22Rv1 (cell line): Measurements from ENCODE around the gene CNNM4.

Experiments
- ZFX ChIP-seq: fragments of 450-650 bp; IDR thresholded peaks from 2 replicates; pipeline ENCODE4 v1.6.1; 2017; ENCODE audit warnings: antibody characterized with exemption, borderline replicate concordance
- TF ChIP-seq, protein P1 (sequence below): fragments of 450-650 bp; IDR thresholded peaks from 2 replicates; pipeline ENCODE4 v1.5.1; 2017; ENCODE audit warnings: mild to moderate bottlenecking

DNA sequence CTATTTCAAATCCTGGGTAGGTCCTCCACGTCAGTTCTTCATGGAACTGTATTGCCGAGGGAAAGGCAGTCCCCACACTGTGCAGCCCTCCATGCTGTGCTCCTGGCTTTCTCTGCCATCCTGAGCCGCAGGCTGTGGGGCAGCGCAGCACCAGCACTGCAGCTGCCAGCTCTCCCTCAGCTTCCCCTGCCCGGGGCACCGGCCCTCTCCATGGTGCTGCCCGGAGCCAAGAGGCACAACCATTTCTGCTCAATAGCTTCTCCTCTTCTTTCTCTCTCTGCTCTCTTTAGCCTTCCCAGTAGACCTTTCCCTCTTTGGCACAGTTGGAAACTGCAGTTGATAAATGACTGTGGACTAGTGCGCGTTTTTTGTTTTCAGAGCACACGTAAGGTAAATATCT lies 71.0 kb downstream of the CNNM4 start:
- TF ChIP-seq, protein P1, sequence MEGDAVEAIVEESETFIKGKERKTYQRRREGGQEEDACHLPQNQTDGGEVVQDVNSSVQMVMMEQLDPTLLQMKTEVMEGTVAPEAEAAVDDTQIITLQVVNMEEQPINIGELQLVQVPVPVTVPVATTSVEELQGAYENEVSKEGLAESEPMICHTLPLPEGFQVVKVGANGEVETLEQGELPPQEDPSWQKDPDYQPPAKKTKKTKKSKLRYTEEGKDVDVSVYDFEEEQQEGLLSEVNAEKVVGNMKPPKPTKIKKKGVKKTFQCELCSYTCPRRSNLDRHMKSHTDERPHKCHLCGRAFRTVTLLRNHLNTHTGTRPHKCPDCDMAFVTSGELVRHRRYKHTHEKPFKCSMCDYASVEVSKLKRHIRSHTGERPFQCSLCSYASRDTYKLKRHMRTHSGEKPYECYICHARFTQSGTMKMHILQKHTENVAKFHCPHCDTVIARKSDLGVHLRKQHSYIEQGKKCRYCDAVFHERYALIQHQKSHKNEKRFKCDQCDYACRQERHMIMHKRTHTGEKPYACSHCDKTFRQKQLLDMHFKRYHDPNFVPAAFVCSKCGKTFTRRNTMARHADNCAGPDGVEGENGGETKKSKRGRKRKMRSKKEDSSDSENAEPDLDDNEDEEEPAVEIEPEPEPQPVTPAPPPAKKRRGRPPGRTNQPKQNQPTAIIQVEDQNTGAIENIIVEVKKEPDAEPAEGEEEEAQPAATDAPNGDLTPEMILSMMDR, result no peak
- no peak for TF ChIP-seq ZFX
